ENCODE results near the gene ERCC1.

Gene ERCC1

GRCh38 chr19:45469945-45470761 lies 46.4 kb upstream of the ERCC1 start:
- no peak for TF ChIP-seq CTCF (IDR thresholded peaks at IDR 0.05; ENCODE audit: extremely low read depth, insufficient read depth, missing control alignments)
- in situ Hi-C loops (cut with MboI; ENCODE audit: low pct_unique_long_range_greater_than_20kb, low sequenced_read_pairs, unreplicated experiment) = no loop called here
- DNase-seq (ENCODE audit: low spot score) = no peak

- DNase-seq (ENCODE audit: low spot score) = peak; percentile 97
- in situ Hi-C loops (cut with MboI; ENCODE audit: low pct_unique_long_range_greater_than_20kb, low sequenced_read_pairs, unreplicated experiment) = no loop called here
Measured at GRCh38 chr19:45469132-45469944, 45.6 kb upstream of the ERCC1 start.

GRCh38 chr19:45468803-45469131 lies 45.0 kb upstream of the ERCC1 start:
- in situ Hi-C loops (cut with MboI; ENCODE audit: low pct_unique_long_range_greater_than_20kb, low sequenced_read_pairs, unreplicated experiment) = no loop called here
- no peak for DNase-seq (ENCODE audit: low spot score)
- TF ChIP-seq CTCF (IDR thresholded peaks at IDR 0.05; ENCODE audit: extremely low read depth, insufficient read depth, missing control alignments) = no peak

More at GRCh38 chr19:45469132-45469944, 45.6 kb upstream of the ERCC1 start:
- no peak for TF ChIP-seq CTCF (IDR thresholded peaks at IDR 0.05; ENCODE audit: extremely low read depth, insufficient read depth, missing control alignments)

- in situ Hi-C loops (cut with MboI; ENCODE audit: low pct_unique_long_range_greater_than_20kb, low sequenced_read_pairs, unreplicated experiment) = no loop called here
Measured at GRCh38 chr19:45468159-45468651, 44.5 kb upstream of the ERCC1 start.

GRCh38 chr19:45467456-45468158 lies 43.9 kb upstream of the ERCC1 start, which contains the start of gene FOSB:
Gene FOSB (plus strand): TSS chr19:45467996. CDS start chr19:45468587, 591 bp downstream.
- TF ChIP-seq CTCF (IDR thresholded peaks at IDR 0.05; ENCODE audit: extremely low read depth, insufficient read depth, missing control alignments) = no peak
- DNase-seq (ENCODE audit: low spot score) = peak; percentile 97
- in situ Hi-C loops (cut with MboI; ENCODE audit: low pct_unique_long_range_greater_than_20kb, low sequenced_read_pairs, unreplicated experiment) = no loop called here

More at GRCh38 chr19:45468159-45468651, 44.5 kb upstream of the ERCC1 start:
- TF ChIP-seq CTCF (IDR thresholded peaks at IDR 0.05; ENCODE audit: extremely low read depth, insufficient read depth, missing control alignments) = peak; percentile 12
- DNase-seq (ENCODE audit: low spot score) = no peak

- no peak for TF ChIP-seq CTCF (IDR thresholded peaks at IDR 0.05; ENCODE audit: extremely low read depth, insufficient read depth, missing control alignments)
- in situ Hi-C loops (cut with MboI; ENCODE audit: low pct_unique_long_range_greater_than_20kb, low sequenced_read_pairs, unreplicated experiment) = no loop called here
- DNase-seq (ENCODE audit: low spot score) = no peak
Measured at GRCh38 chr19:45467115-45467455, 43.4 kb upstream of the ERCC1 start.

Data from GM13977 (cell line).